Kidney epithelial cell (primary cell): Measurements from ENCODE around the gene GAB4. TPM values are rescaled to one million over a fixed set of nuclear protein-coding genes. Genes with fewer than 3 reads are reported as not detected.

ENCODE experiments used
- DNase-seq: peaks from one replicate; pipeline ENCODE4 v3.0.0-alpha.2; 2010; ENCODE audit warnings: low read depth
- H3K27me3 ChIP-seq: 2 replicates; pipeline ENCODE4 v1.6.0; 2011; ENCODE audit warnings: low read length; ENCODE audit not compliant: control insufficient read depth, insufficient read depth
- H3K36me3 ChIP-seq: 2 replicates; pipeline ENCODE4 v1.5.1; 2011; ENCODE audit warnings: low read length; ENCODE audit not compliant: control insufficient read depth, insufficient read depth
- H3K4me3 ChIP-seq: 2 replicates; pipeline ENCODE4 v1.5.1; 2011; ENCODE audit warnings: low read depth, mild to moderate bottlenecking, control low read depth, low read length
- CTCF ChIP-seq: IDR thresholded peaks from 2 replicates; pipeline ENCODE4 v1.5.1; 2011; ENCODE audit warnings: mild to moderate bottlenecking, moderate library complexity, low read length, control low read depth, inconsistent platforms; ENCODE audit not compliant: insufficient read depth, poor library complexity, severe bottlenecking
- total RNA-seq: library from RNA; depleted of rRNA; stranded (reverse); fragments of >200 nt; gene quantifications from 2 replicates; pipeline ENCODE4 v1.2.3, GENCODE V29; 2015

GAB4 gene
- total RNA-seq, 1 donor from 2014 or later = not detected

GRCh38 chr22:16933291-16934282, 74.4 kb downstream of the GAB4 start:
- no peak for DNase-seq
- Histone ChIP-seq H3K36me3 (no peaks in the 10 kb centered on the region), H3K4me3 (no peak overlapping the region), H3K27me3 (peaks cover 2% of the 10 kb centered on the region)
- no peak for TF ChIP-seq CTCF

DNA sequence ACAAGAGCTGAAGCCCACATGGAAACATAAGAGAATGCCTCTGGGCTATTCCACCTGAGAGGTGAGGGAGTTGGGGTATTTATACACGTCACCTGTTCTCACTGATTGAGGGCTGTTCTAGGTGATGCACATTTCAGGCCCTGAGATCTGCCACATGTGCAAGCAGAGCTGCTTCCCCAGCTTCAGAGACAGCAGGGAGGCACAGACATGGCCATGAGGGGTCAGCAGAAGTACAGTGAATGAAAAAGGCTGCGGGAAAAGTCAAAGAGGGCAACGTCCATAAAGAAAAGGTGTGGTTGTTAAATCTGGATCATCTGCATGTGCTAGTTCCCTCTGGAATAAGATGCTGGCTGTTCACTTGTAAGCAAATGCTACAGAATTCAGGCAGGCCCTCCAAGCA, 75.4 kb downstream of the GAB4 start:
- DNase-seq = no peak
- Histone ChIP-seq H3K4me3 (no peak overlapping the region), H3K36me3 (no peaks in the 10 kb centered on the region), H3K27me3 (peaks cover 5% of the 10 kb centered on the region)
- TF ChIP-seq CTCF = no peak

DNA sequence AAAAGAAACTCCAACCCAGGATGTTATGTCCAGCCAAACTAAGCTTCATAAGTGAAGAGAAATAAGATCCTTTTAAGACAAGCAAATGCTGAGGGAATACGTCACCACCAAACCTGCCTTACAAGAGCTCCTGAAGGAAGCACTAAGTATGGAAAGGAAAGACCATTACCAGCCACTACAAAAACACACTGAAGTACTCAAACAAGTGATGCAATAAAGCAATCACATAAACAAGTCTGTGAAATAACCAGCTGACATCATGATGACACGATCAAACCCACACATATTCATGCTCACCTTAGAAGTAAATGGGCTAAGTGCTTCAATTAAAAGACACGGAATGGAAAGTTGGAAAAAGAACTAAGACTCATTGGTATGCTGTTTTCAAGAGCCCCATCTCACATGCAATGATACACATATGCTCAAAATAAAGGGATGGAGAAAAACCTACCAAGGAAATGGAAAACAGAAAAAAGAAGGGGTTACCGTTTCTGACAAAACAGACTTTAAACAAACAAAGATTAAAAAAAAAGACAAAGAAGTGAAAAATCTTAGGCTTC, 82.5 kb downstream of the GAB4 start:
- DNase-seq = no peak
- TF ChIP-seq CTCF = no peak
- Histone ChIP-seq H3K4me3 (no peak overlapping the region), H3K27me3 (peaks cover 4% of the 10 kb centered on the region), H3K36me3 (no peaks in the 10 kb centered on the region)

- DNase-seq = no peak
- H3K36me3 ChIP-seq = no peaks in the 10 kb centered on the region
- no peak for TF ChIP-seq CTCF
- no peak overlapping the region for H3K4me3 ChIP-seq
- peaks cover 2% of the 10 kb centered on the region for H3K27me3 ChIP-seq
Observed at GRCh38 chr22:16922706-16923105, 85.3 kb downstream of the GAB4 start.

DNA sequence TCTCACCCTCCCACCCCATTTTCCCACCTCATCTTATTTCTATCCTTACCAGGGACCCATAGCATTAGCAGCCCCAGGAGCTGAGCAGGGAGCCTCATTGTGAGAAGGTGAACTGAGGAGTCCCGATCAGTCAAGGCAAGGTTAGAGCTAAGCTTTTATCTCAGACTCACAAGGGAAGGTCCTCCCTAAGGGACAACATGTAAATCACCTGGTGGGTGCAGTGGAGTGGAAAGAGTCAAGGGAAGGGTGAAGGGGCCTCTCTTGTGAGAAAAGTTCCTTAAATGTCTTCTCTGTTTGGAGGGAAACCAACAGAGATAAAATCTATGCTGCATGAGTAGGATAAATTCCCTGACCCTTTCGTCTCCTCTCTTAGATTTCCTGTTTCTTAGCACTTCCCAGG, 85.9 kb downstream of the GAB4 start:
- H3K27me3 ChIP-seq = peaks cover 2% of the 10 kb centered on the region
- H3K4me3 ChIP-seq = no peak overlapping the region
- no peak for TF ChIP-seq CTCF
- no peak for DNase-seq
- no peaks in the 10 kb centered on the region for H3K36me3 ChIP-seq
